HCT116 (cell line): ENCODE results near the gene RBCK1. TPM values are rescaled to one million over a fixed set of nuclear protein-coding genes. Genes with fewer than 3 reads are reported as not detected.

Experiments used
- ATAC-seq: fragments of 200-7000 bp; cut with Tn5 transposase; 2 replicates; pipeline ENCODE4 v1.9.1; 2020; ENCODE audit warnings: mild to moderate bottlenecking, moderate library complexity
- BruUV-seq: library from RNA; stranded (reverse); fragments of 400-500 nt; replicated peaks from 2 replicates; lab custom pipeline; 2021; lab: Mats Ljungman, UMichigan
- CTCF ChIA-PET: fragments of 300-600 bp; sonication (Branson Sonifier 250); formaldehyde crosslinking; loops from one replicate; lab custom pipeline; 2021; ENCODE audit warnings: antibody characterized with exemption; lab: Charles Lee
- POLR2A ChIA-PET: fragments of 300-600, 350-600 bp; sonication (Branson Sonifier 250); formaldehyde crosslinking; loops from one replicate; lab custom pipeline; 2021; ENCODE audit warnings: antibody characterized with exemption; lab: Charles Lee
- RAD21 ChIA-PET, 2 experiments: fragments of 300-600 bp; sonication (Branson Sonifier 250); formaldehyde crosslinking; loops; one replicate each; lab custom pipeline; 2023; ENCODE audit warnings: low total read pairs in 2 of 2; ENCODE audit not compliant: uncharacterized antibody in 2 of 2, unreplicated experiment in 2 of 2, low non-redundant PET in 1 of 2; lab: Charles Lee
- DNase-seq: peaks from one replicate; pipeline ENCODE4 v3.0.0-alpha.2; 2010; ENCODE audit warnings: low read depth, low spot score
- H2AFZ ChIP-seq: fragments of 200-600 bp; shearing (Covaris generic), sonication (generic); 2 replicates; pipeline ENCODE4 v1.6.1; 2017; ENCODE audit warnings: low read depth, mixed run types, mixed read lengths, antibody characterized with exemption, low read length; ENCODE audit not compliant: poor library complexity, severe bottlenecking
- H3K27ac ChIP-seq: 2 replicates; pipeline ENCODE4 v1.5.1; 2012; ENCODE audit warnings: low read depth, low read length
- H3K27me3 ChIP-seq: fragments of 200-600 bp; sonication (generic); 2 replicates; pipeline ENCODE4 v1.6.1; 2016; ENCODE audit warnings: mixed run types, low read length, mixed read lengths; ENCODE audit not compliant: insufficient read depth
- H3K36me3 ChIP-seq, 2 experiments: fragments of 200-500 bp in 1 of 2; fragments of 200-600 bp in 1 of 2; sonication (Bioruptor generic) in 1 of 2; sonication (generic) in 1 of 2; 2 replicates each; pipeline versions ENCODE4 v1.5.1 to v1.6.1; 2014 to 2016; ENCODE audit warnings: low read length in 2 of 2, inconsistent platforms in 1 of 2, mixed read lengths in 1 of 2, mixed run types in 1 of 2; ENCODE audit not compliant: insufficient read depth in 2 of 2, control insufficient read depth in 1 of 2
- H3K4me1 ChIP-seq, 2 experiments: fragments of 200-600 bp in 1 of 2; sonication (generic) in 1 of 2; 2 replicates each; pipeline versions ENCODE4 v1.5.1 to v1.6.1; 2012 to 2017; ENCODE audit warnings: low read length in 2 of 2, inconsistent platforms in 1 of 2, mild to moderate bottlenecking in 1 of 2, mixed read lengths in 1 of 2, mixed run types in 1 of 2, moderate library complexity in 1 of 2; ENCODE audit not compliant: insufficient read depth in 2 of 2, control insufficient read depth in 1 of 2
- H3K4me2 ChIP-seq: fragments of 200-600 bp; sonication (generic); 2 replicates; pipeline ENCODE4 v1.6.1; 2017; ENCODE audit warnings: mixed run types, low read length, mixed read lengths
- H3K4me3 ChIP-seq, 2 experiments: fragments of 200-600 bp in 1 of 2; sonication (generic) in 1 of 2; replicated peaks in 1 of 2; 2 replicates each; pipeline ENCODE4 v1.5.1; 2011 to 2016; ENCODE audit warnings: low read length in 2 of 2, control low read depth in 1 of 2, low read depth in 1 of 2, mild to moderate bottlenecking in 1 of 2, mixed read lengths in 1 of 2, mixed run types in 1 of 2
- H3K79me2 ChIP-seq: fragments of 200-600 bp; sonication (generic); 2 replicates; pipeline ENCODE4 v1.6.1; 2017; ENCODE audit warnings: mild to moderate bottlenecking, mixed run types, low read length, moderate library complexity, mixed read lengths; ENCODE audit not compliant: insufficient read depth
- H3K9ac ChIP-seq: fragments of 200-600 bp; sonication (generic); 2 replicates; pipeline ENCODE4 v1.6.1; 2016; ENCODE audit warnings: low read length, mixed read lengths
- H3K9me2 ChIP-seq: fragments of 200-600 bp; sonication (generic), shearing (Covaris generic); 2 replicates; pipeline ENCODE4 v1.6.1; 2017; ENCODE audit warnings: mixed run types, mild to moderate bottlenecking, moderate library complexity; ENCODE audit not compliant: insufficient read depth
- H3K9me3 ChIP-seq, 2 experiments: fragments of 200-500 bp in 1 of 2; fragments of 200-600 bp in 1 of 2; sonication (Bioruptor generic) in 1 of 2; sonication (generic) in 1 of 2; 2 replicates each; pipeline ENCODE4 v1.6.1; 2014 to 2017; ENCODE audit warnings: low read length in 2 of 2, mixed read lengths in 2 of 2, inconsistent platforms in 1 of 2, low read depth in 1 of 2, mild to moderate bottlenecking in 1 of 2, mixed run types in 1 of 2, moderate library complexity in 1 of 2; ENCODE audit not compliant: control insufficient read depth in 1 of 2, insufficient read depth in 1 of 2
- H4K20me1 ChIP-seq: fragments of 200-600 bp; sonication (generic), shearing (Covaris generic); 2 replicates; pipeline ENCODE4 v1.6.1; 2017; ENCODE audit warnings: mixed run types, mild to moderate bottlenecking, moderate library complexity; ENCODE audit not compliant: insufficient read depth
- ATF3 ChIP-seq: IDR thresholded peaks from 2 replicates; pipeline ENCODE4 v1.6.1; 2012
- CBX3 ChIP-seq: IDR thresholded peaks from 2 replicates; pipeline ENCODE4 v1.6.1; 2012; ENCODE audit warnings: low read depth
- CTCF ChIP-seq, 3 experiments: fragments of 200-600 bp in 1 of 3; sonication (generic) in 1 of 3; IDR thresholded peaks in 2 of 3; conservative IDR thresholded peaks in 1 of 3; 2 replicates each; pipeline ENCODE4 v1.5.1; 2012 to 2017; ENCODE audit warnings: low read depth in 2 of 3, low read length in 2 of 3, antibody characterized with exemption in 1 of 3, borderline replicate concordance in 1 of 3, control low read depth in 1 of 3, mild to moderate bottlenecking in 1 of 3, mixed read lengths in 1 of 3, mixed run types in 1 of 3, moderate library complexity in 1 of 3; ENCODE audit not compliant: insufficient read depth in 1 of 3
- EZH2 ChIP-seq: fragments of 200-600 bp; sonication (generic); IDR thresholded peaks from 2 replicates; pipeline ENCODE4 v1.6.1; 2017; ENCODE audit warnings: antibody characterized with exemption, mixed run types
- FOSL1 ChIP-seq: IDR thresholded peaks from 2 replicates; pipeline ENCODE4 v1.6.1; 2012; ENCODE audit warnings: low read depth
- JUND ChIP-seq: IDR thresholded peaks from 2 replicates; pipeline ENCODE4 v1.6.1; 2012
- MAX ChIP-seq: IDR thresholded peaks from 2 replicates; pipeline ENCODE4 v1.6.1; 2012
- POLR2AphosphoS5 ChIP-seq: IDR thresholded peaks from 2 replicates; pipeline ENCODE4 v1.6.1; 2011; ENCODE audit warnings: mild to moderate bottlenecking, low read depth, low read length, moderate library complexity
- RAD21 ChIP-seq: IDR thresholded peaks from 2 replicates; pipeline ENCODE4 v1.6.1; 2012; ENCODE audit warnings: low read depth, mild to moderate bottlenecking
- REST ChIP-seq: IDR thresholded peaks from 2 replicates; pipeline ENCODE4 v1.6.1; 2012; ENCODE audit warnings: low read depth
- SRF ChIP-seq: IDR thresholded peaks from 2 replicates; pipeline ENCODE4 v1.6.1; 2012; ENCODE audit warnings: low read depth
- YY1 ChIP-seq: IDR thresholded peaks from 2 replicates; pipeline ENCODE4 v1.6.1; 2011; ENCODE audit warnings: low read length, low read depth, moderate library complexity, mild to moderate bottlenecking; ENCODE audit not compliant: insufficient replicate concordance; ENCODE audit errors: extremely low read depth
- ZFX ChIP-seq: fragments of 450-650 bp; IDR thresholded peaks from 2 replicates; pipeline ENCODE4 v1.6.1; 2017
- ZNF274 ChIP-seq: fragments of 200-500 bp; sonication (Bioruptor generic); IDR thresholded peaks from 2 replicates; pipeline ENCODE4 v1.6.1; 2014; ENCODE audit warnings: mild to moderate bottlenecking, low read depth, low read length, inconsistent platforms
- intact Hi-C: fragments of 100-400 bp; cut with micrococcal nuclease; formaldehyde crosslinking; loops from 2 replicates; pipeline ENCODE4 v1.10.0; 2022
- total RNA-seq: library from RNA; stranded (reverse); gene quantifications from one replicate; pipeline ENCODE4 v1.2.1, GENCODE V29; 2021; ENCODE audit not compliant: unreplicated experiment

The RBCK1 gene
- total RNA-seq, 1 experiment from 2014 or later = 180 TPM

GRCh38 chr20:402496-402885 is 5.6 kb upstream of the RBCK1 start:
- Histone ChIP-seq H2AFZ (no peak overlapping the region), H3K27me3 (no peaks in the 10 kb centered on the region), H3K9ac (no peak overlapping the region), H3K4me1 (peaks cover 22 to 41% of the 10 kb centered on the region in 2 experiments), H3K4me2 (no peak overlapping the region), H3K9me2 (no peaks in the 10 kb centered on the region), H3K9me3 (peaks cover 0 to 6% of the 10 kb centered on the region in 2 experiments; a peak in 1 of 4 replicates), H3K27ac (no peak overlapping the region; the same call in 1 of the 2 replicates), H3K79me2 (no peaks in the 10 kb centered on the region), H3K36me3 (peaks cover 0 to 5% of the 10 kb centered on the region in 2 experiments; a peak in 1 of 4 replicates), H4K20me1 (no peaks in the 10 kb centered on the region), H3K4me3 (no peak overlapping the region)
- TSS peak; percentile 3 for BruUV-seq
- ChIA-PET CTCF (no interaction called here), POLR2A (interaction anchor here (0.6 to 19.5 kb wide), 2 partner anchors 28 to 102 kb away, joined by 5 to 639 read pairs; partner anchors contain the start of gene TRIB3), RAD21 (interaction anchor here in 1 of 2 experiments (0.6 kb wide), 1 partner anchor 20 kb away, joined by 3 read pairs; no protein-coding TSS in a partner anchor)
- TF ChIP-seq ZFX (no peak), REST (no peak), CTCF (IDR thresholded peaks at IDR 0.05 in 2 of 3, conservative IDR thresholded peaks at IDR 0.05 in 1 of 3; ENCODE audit: borderline replicate concordance in 1 of 3, insufficient read depth in 1 of 3, low read depth in 2 of 3, low read length in 2 of 3) (no peak), YY1 (no peak), SRF (no peak), ATF3 (no peak), FOSL1 (no peak), RAD21 (no peak), POLR2AphosphoS5 (no peak), EZH2 (no peak), ZNF274 (no peak), JUND (no peak), MAX (no peak), CBX3 (no peak)
- DNase-seq (no peak), ATAC-seq (no peak)
- intact Hi-C loops = loop anchor here (2.0 to 5.0 kb wide), 2 partner anchors 22 to 40 kb away; partner anchors contain the start of gene TRIB3
